OCI-LY3 (cell line): ENCODE data around the gene TUBA4B.

Experiments
- EZH2phosphoT487 ChIP-seq: fragments of 200-600 bp; shearing (Covaris generic); IDR thresholded peaks from 2 replicates; pipeline ENCODE4 v1.6.1; 2018; ENCODE audit warnings: antibody characterized with exemption, mixed run types, low read depth
- TF ChIP-seq, protein P1 (sequence below): fragments of 200-600, 300-600 bp; sonication (generic); IDR thresholded peaks from 2 replicates; pipeline ENCODE4 v1.5.1; 2014; ENCODE audit warnings: antibody characterized with exemption, low read length, low read depth

- TF ChIP-seq, protein P1, sequence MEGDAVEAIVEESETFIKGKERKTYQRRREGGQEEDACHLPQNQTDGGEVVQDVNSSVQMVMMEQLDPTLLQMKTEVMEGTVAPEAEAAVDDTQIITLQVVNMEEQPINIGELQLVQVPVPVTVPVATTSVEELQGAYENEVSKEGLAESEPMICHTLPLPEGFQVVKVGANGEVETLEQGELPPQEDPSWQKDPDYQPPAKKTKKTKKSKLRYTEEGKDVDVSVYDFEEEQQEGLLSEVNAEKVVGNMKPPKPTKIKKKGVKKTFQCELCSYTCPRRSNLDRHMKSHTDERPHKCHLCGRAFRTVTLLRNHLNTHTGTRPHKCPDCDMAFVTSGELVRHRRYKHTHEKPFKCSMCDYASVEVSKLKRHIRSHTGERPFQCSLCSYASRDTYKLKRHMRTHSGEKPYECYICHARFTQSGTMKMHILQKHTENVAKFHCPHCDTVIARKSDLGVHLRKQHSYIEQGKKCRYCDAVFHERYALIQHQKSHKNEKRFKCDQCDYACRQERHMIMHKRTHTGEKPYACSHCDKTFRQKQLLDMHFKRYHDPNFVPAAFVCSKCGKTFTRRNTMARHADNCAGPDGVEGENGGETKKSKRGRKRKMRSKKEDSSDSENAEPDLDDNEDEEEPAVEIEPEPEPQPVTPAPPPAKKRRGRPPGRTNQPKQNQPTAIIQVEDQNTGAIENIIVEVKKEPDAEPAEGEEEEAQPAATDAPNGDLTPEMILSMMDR, result no peak
- no peak for TF ChIP-seq EZH2phosphoT487
Measured at GRCh38 chr2:219282943-219283581, 30.0 kb downstream of the TUBA4B start.
